IMR-90 (cell line): ENCODE measurements around the gene NPHP4. TPM values are rescaled to one million over a fixed set of nuclear protein-coding genes. Genes with fewer than 3 reads are reported as not detected.

Experiments
- ATAC-seq: fragments of 200-7000 bp; cut with Tn5 transposase; 2 replicates; pipeline ENCODE4 v1.9.1; 2020; ENCODE audit warnings: low read depth, mild to moderate bottlenecking, moderate library complexity
- BruUV-seq: library from RNA; stranded (reverse); fragments of 400-500 nt; replicated peaks from 2 replicates; lab custom pipeline; 2021; lab: Mats Ljungman, UMichigan
- CTCF ChIA-PET: fragments of 300-600 bp; formaldehyde crosslinking; extraction: SDS; loops from one replicate; lab custom pipeline; 2021; ENCODE audit warnings: antibody characterized with exemption; lab: Yijun Ruan, JAX
- POLR2A ChIA-PET: fragments of 300-600 bp; sonication (Branson Sonifier 250); formaldehyde crosslinking; loops from one replicate; lab custom pipeline; 2022; ENCODE audit warnings: antibody characterized with exemption; ENCODE audit not compliant: unreplicated experiment; lab: Charles Lee
- DNase-seq: peaks from one replicate; pipeline ENCODE4 v3.0.0; 2013
- H2AFZ ChIP-seq: replicated peaks from 2 replicates; pipeline ENCODE3; 2013; ENCODE audit warnings: low read length, mild to moderate bottlenecking; ENCODE audit not compliant: poor library complexity
- H2AK5ac ChIP-seq: 2 replicates; pipeline ENCODE4 v1.6.1; 2013; ENCODE audit warnings: low read depth, low read length, inconsistent platforms
- H2AK9ac ChIP-seq: replicated peaks from 2 replicates; pipeline ENCODE3; 2013; ENCODE audit warnings: mild to moderate bottlenecking, low read depth, low read length, moderate library complexity; ENCODE audit not compliant: poor library complexity
- H2BK120ac ChIP-seq: 2 replicates; pipeline ENCODE4 v1.6.1; 2013; ENCODE audit warnings: low read depth, low read length, inconsistent platforms
- H2BK15ac ChIP-seq: 3 replicates; pipeline ENCODE4 v1.6.1; 2013; ENCODE audit warnings: low read depth, low read length, inconsistent platforms
- H2BK20ac ChIP-seq: 2 replicates; pipeline ENCODE4 v1.6.1; 2013; ENCODE audit warnings: low read depth, mild to moderate bottlenecking, inconsistent platforms, low read length, moderate library complexity
- H2BK5ac ChIP-seq: 2 replicates; pipeline ENCODE4 v1.6.1; 2013; ENCODE audit warnings: mild to moderate bottlenecking, low read depth, low read length, inconsistent platforms; ENCODE audit not compliant: poor library complexity, severe bottlenecking
- H3K14ac ChIP-seq: replicated peaks from 2 replicates; pipeline ENCODE4 v1.6.1; 2013; ENCODE audit warnings: low read depth, low read length, inconsistent platforms
- H3K18ac ChIP-seq: 2 replicates; pipeline ENCODE4 v1.6.1; 2013; ENCODE audit warnings: low read depth, low read length, control low read depth
- H3K23ac ChIP-seq: 2 replicates; pipeline ENCODE4 v1.6.1; 2013; ENCODE audit warnings: low read depth, low read length, inconsistent platforms
- H3K27ac ChIP-seq: 2 replicates; pipeline ENCODE4 v1.5.1; 2013; ENCODE audit warnings: mild to moderate bottlenecking, control low read depth, low read length; ENCODE audit not compliant: insufficient read depth
- H3K27me3 ChIP-seq: 2 replicates; pipeline ENCODE4 v1.6.1; 2013; ENCODE audit warnings: low read length; ENCODE audit not compliant: control insufficient read depth, insufficient read depth
- H3K36me3 ChIP-seq: 2 replicates; pipeline ENCODE4 v1.6.1; 2013; ENCODE audit warnings: low read length, mixed read lengths; ENCODE audit not compliant: control insufficient read depth, insufficient read depth
- H3K4ac ChIP-seq: 2 replicates; pipeline ENCODE4 v1.6.1; 2013; ENCODE audit warnings: low read depth, low read length, inconsistent platforms
- H3K4me1 ChIP-seq: 2 replicates; pipeline ENCODE4 v1.6.1; 2013; ENCODE audit warnings: low read length, mixed read lengths; ENCODE audit not compliant: control insufficient read depth, insufficient read depth
- H3K4me2 ChIP-seq: 2 replicates; pipeline ENCODE4 v1.6.1; 2013; ENCODE audit warnings: low read depth, mild to moderate bottlenecking, control low read depth, low read length, moderate library complexity
- H3K4me3 ChIP-seq: 2 replicates; pipeline ENCODE4 v1.5.1; 2013; ENCODE audit warnings: low read depth, mild to moderate bottlenecking, control low read depth, low read length, moderate library complexity; ENCODE audit not compliant: insufficient read depth
- H3K56ac ChIP-seq: 2 replicates; pipeline ENCODE4 v1.6.1; 2013; ENCODE audit warnings: low read length, inconsistent platforms; ENCODE audit not compliant: insufficient read depth; ENCODE audit errors: extremely low read depth
- H3K79me1 ChIP-seq, 2 experiments: 2 replicates each; pipeline ENCODE4 v1.6.1; 2013; ENCODE audit warnings: low read length in 2 of 2, inconsistent platforms in 1 of 2, low read depth in 1 of 2
- H3K9ac ChIP-seq: 2 replicates; pipeline ENCODE4 v1.6.1; 2013; ENCODE audit warnings: low read depth, low read length, control low read depth
- H3K9me1 ChIP-seq: 2 replicates; pipeline ENCODE4 v1.6.1; 2013; ENCODE audit warnings: low read length, inconsistent platforms; ENCODE audit not compliant: insufficient read depth
- H3K9me3 ChIP-seq: 2 replicates; pipeline ENCODE4 v1.6.1; 2013; ENCODE audit warnings: low read length; ENCODE audit not compliant: control insufficient read depth, insufficient read depth
- H4K20me1 ChIP-seq: 2 replicates; pipeline ENCODE4 v1.6.1; 2013; ENCODE audit warnings: low read length, inconsistent platforms; ENCODE audit not compliant: insufficient read depth
- H4K5ac ChIP-seq: 2 replicates; pipeline ENCODE4 v1.6.1; 2013; ENCODE audit warnings: mild to moderate bottlenecking, low read depth, low read length, control low read depth
- H4K8ac ChIP-seq, 2 experiments: 2 replicates each; pipeline ENCODE4 v1.6.1; 2013; ENCODE audit warnings: low read depth in 2 of 2, low read length in 2 of 2, control low read depth in 1 of 2, inconsistent platforms in 1 of 2
- H4K91ac ChIP-seq: 2 replicates; pipeline ENCODE4 v1.6.1; 2013; ENCODE audit warnings: low read depth, low read length, inconsistent platforms; ENCODE audit not compliant: insufficient read depth
- BHLHE40 ChIP-seq: fragments of 150-350 bp; IDR thresholded peaks from 2 replicates; pipeline ENCODE4 v1.6.1; 2016; ENCODE audit warnings: mild to moderate bottlenecking, low read depth, low read length
- CEBPB ChIP-seq: IDR thresholded peaks from 2 replicates; pipeline ENCODE4 v1.6.1; 2012; ENCODE audit warnings: low read depth, low read length, improper control_type of control experiment
- CHD1 ChIP-seq: IDR thresholded peaks from 2 replicates; pipeline ENCODE4 v1.6.1; 2012; ENCODE audit warnings: low read depth, low read length, improper control_type of control experiment
- FOS ChIP-seq: fragments of 150-350 bp; IDR thresholded peaks from 2 replicates; pipeline ENCODE4 v1.6.1; 2016; ENCODE audit warnings: low read depth, low read length
- MAFK ChIP-seq: IDR thresholded peaks from 2 replicates; pipeline ENCODE4 v1.6.1; 2012; ENCODE audit warnings: low read depth, low read length, improper control_type of control experiment
- MAZ ChIP-seq: IDR thresholded peaks from 2 replicates; pipeline ENCODE4 v1.6.1; 2012; ENCODE audit warnings: low read depth, mild to moderate bottlenecking, low read length, improper control_type of control experiment, moderate library complexity, borderline replicate concordance
- MXI1 ChIP-seq: IDR thresholded peaks from 2 replicates; pipeline ENCODE4 v1.6.1; 2012; ENCODE audit warnings: low read depth, mild to moderate bottlenecking, low read length, moderate library complexity, borderline replicate concordance
- NFE2L2 ChIP-seq: fragments of 150-350 bp; IDR thresholded peaks from 2 replicates; pipeline ENCODE4 v1.6.1; 2016; ENCODE audit warnings: low read depth, mild to moderate bottlenecking, low read length
- POLR2A ChIP-seq: IDR thresholded peaks from 2 replicates; pipeline ENCODE4 v1.6.1; 2012; ENCODE audit warnings: mild to moderate bottlenecking, low read depth, low read length
- RAD21 ChIP-seq: IDR thresholded peaks from 2 replicates; pipeline ENCODE4 v1.6.1; 2012; ENCODE audit warnings: low read length, improper control_type of control experiment
- RCOR1 ChIP-seq: IDR thresholded peaks from 2 replicates; pipeline ENCODE4 v1.6.1; 2012; ENCODE audit warnings: mild to moderate bottlenecking, low read length, improper control_type of control experiment; ENCODE audit not compliant: insufficient replicate concordance
- RFX5 ChIP-seq: IDR thresholded peaks from 2 replicates; pipeline ENCODE4 v1.8.0; 2012; ENCODE audit warnings: low read depth, mild to moderate bottlenecking, low read length, moderate library complexity
- SMC3 ChIP-seq: fragments of 150-350 bp; IDR thresholded peaks from 2 replicates; pipeline ENCODE4 v1.6.1; 2016; ENCODE audit warnings: low read depth, mild to moderate bottlenecking, antibody characterized with exemption, low read length, moderate library complexity
- WGBS, 2 experiments: methylation state at CpG; one replicate each; pipeline versions ENCODE4 v1.1.5 to v1.1.7; 2013; ENCODE audit warnings: missing lambda C conversion rate in 2 of 2; ENCODE audit not compliant: insufficient read length in 1 of 2; ENCODE audit errors: extremely low coverage in 2 of 2; 5-methylcytosine and 5-hydroxymethylcytosine counted together
- dilution Hi-C: fragments of 300-500 bp; cut with HindIII; formaldehyde crosslinking; loops from one replicate; pipeline ENCODE4 v1.14.3; 2018; ENCODE audit warnings: low sequenced_read_pairs; ENCODE audit not compliant: unreplicated experiment
- in situ Hi-C: fragments of 300-500 bp; cut with MboI; formaldehyde crosslinking; loops from 3 replicates; pipeline ENCODE4 v1.14.3; 2019; ENCODE audit warnings: low sequenced_read_pairs, inconsistent platforms, mixed read lengths
- intact Hi-C: fragments of 100-400 bp; cut with micrococcal nuclease; formaldehyde crosslinking; loops from 2 replicates; pipeline ENCODE4 v1.10.0; 2022
- polyA plus RNA-seq, 3 experiments: library from polyadenylated mRNA; depleted of rRNA; stranded (reverse); fragments of >200 nt; gene quantifications; 2 replicates each; pipeline ENCODE4 v1.2.3, GENCODE V29; 2012; ENCODE audit warnings: low replicate concordance in 1 of 3
- total RNA-seq: library from RNA; depleted of rRNA; stranded (reverse); fragments of >200 nt; gene quantifications from 2 replicates; pipeline ENCODE4 v1.2.3, GENCODE V29; 2012
- TF ChIP-seq, protein P1 (sequence below): fragments of 150-350 bp; IDR thresholded peaks from 2 replicates; pipeline ENCODE4 v1.6.1; 2016; ENCODE audit warnings: low read depth, mild to moderate bottlenecking, low read length, moderate library complexity, borderline replicate concordance
- TF ChIP-seq, protein P2 (sequence below): fragments of 150-350 bp; IDR thresholded peaks from 2 replicates; pipeline ENCODE4 v1.6.1; 2017; ENCODE audit warnings: mild to moderate bottlenecking, antibody characterized with exemption, low read length, low read depth
- TF ChIP-seq, protein P3 (sequence below): conservative IDR thresholded peaks from 2 replicates; pipeline ENCODE4 v1.5.1; 2012; ENCODE audit warnings: mild to moderate bottlenecking, low read depth, low read length, improper control_type of control experiment

The NPHP4 gene
- total and polyA plus RNA-seq, 2 of the 4 experiments (the other 2 are of a cell fraction), result 2.0 to 5.5 TPM

- TF ChIP-seq, protein P1, sequence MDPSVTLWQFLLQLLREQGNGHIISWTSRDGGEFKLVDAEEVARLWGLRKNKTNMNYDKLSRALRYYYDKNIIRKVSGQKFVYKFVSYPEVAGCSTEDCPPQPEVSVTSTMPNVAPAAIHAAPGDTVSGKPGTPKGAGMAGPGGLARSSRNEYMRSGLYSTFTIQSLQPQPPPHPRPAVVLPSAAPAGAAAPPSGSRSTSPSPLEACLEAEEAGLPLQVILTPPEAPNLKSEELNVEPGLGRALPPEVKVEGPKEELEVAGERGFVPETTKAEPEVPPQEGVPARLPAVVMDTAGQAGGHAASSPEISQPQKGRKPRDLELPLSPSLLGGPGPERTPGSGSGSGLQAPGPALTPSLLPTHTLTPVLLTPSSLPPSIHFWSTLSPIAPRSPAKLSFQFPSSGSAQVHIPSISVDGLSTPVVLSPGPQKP, result no peak
- TF ChIP-seq MAFK (no peak), POLR2A (no peak), CHD1 (no peak), RCOR1 (no peak), FOS (no peak), MAZ (no peak), RFX5 (no peak), NFE2L2 (no peak), CEBPB (no peak), SMC3 (no peak), MXI1 (no peak), BHLHE40 (no peak), RAD21 (no peak)
- TF ChIP-seq, protein P2, sequence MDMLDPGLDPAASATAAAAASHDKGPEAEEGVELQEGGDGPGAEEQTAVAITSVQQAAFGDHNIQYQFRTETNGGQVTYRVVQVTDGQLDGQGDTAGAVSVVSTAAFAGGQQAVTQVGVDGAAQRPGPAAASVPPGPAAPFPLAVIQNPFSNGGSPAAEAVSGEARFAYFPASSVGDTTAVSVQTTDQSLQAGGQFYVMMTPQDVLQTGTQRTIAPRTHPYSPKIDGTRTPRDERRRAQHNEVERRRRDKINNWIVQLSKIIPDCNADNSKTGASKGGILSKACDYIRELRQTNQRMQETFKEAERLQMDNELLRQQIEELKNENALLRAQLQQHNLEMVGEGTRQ, result no peak
- TF ChIP-seq, protein P3, sequence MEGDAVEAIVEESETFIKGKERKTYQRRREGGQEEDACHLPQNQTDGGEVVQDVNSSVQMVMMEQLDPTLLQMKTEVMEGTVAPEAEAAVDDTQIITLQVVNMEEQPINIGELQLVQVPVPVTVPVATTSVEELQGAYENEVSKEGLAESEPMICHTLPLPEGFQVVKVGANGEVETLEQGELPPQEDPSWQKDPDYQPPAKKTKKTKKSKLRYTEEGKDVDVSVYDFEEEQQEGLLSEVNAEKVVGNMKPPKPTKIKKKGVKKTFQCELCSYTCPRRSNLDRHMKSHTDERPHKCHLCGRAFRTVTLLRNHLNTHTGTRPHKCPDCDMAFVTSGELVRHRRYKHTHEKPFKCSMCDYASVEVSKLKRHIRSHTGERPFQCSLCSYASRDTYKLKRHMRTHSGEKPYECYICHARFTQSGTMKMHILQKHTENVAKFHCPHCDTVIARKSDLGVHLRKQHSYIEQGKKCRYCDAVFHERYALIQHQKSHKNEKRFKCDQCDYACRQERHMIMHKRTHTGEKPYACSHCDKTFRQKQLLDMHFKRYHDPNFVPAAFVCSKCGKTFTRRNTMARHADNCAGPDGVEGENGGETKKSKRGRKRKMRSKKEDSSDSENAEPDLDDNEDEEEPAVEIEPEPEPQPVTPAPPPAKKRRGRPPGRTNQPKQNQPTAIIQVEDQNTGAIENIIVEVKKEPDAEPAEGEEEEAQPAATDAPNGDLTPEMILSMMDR, result no peak
- H3K9ac ChIP-seq, result no peak overlapping the region
- H2AK5ac ChIP-seq, result no peak overlapping the region
- ChIA-PET POLR2A (no interaction called here), CTCF (no interaction called here)
- no peak overlapping the region for H2AK9ac ChIP-seq
- H3K14ac ChIP-seq, result no peak overlapping the region
- peaks cover 11% of the 10 kb centered on the region for H3K36me3 ChIP-seq
- H3K4me2 ChIP-seq, result no peak overlapping the region
- H2BK20ac ChIP-seq, result no peak overlapping the region
- no peaks in the 10 kb centered on the region for H4K20me1 ChIP-seq
- H4K5ac ChIP-seq, result no peak overlapping the region
- no peak overlapping the region for H4K8ac ChIP-seq
- no peak overlapping the region for H3K4ac ChIP-seq
- no peak overlapping the region for H2AFZ ChIP-seq
- H4K91ac ChIP-seq, result no peak overlapping the region
- H3K79me1 ChIP-seq, result no peaks in the 10 kb centered on the region
- dilution Hi-C loops (no loop called here), in situ Hi-C loops (loop anchor here (25.0 kb wide), 1 partner anchor 1995 kb away; the partner anchor contains the start of gene C1orf174), intact Hi-C loops (no loop called here)
- H3K9me1 ChIP-seq, result 0 out of 2 replicates have a peak, but pooled peaks cover 5% of the 10 kb centered on the region
- no peaks in the 10 kb centered on the region for H3K27me3 ChIP-seq
- DNase-seq (no peak), ATAC-seq (no peak)
- no peak overlapping the region for H2BK15ac ChIP-seq
- H2BK5ac ChIP-seq, result no peak overlapping the region
- no peaks in the 10 kb centered on the region for H3K9me3 ChIP-seq
- H3K4me1 ChIP-seq, result no peaks in the 10 kb centered on the region
- H3K23ac ChIP-seq, result no peak overlapping the region
- WGBS, 2 experiments, result 91% methylated on average over 4 of the region's 12 CpGs; no CpG with 5 or more reads in 1 of the 2 experiments
- no peak overlapping the region for H3K4me3 ChIP-seq
- no peak overlapping the region for H3K56ac ChIP-seq
- no peak overlapping the region for H3K27ac ChIP-seq
- H3K18ac ChIP-seq, result no peak overlapping the region
- no peak overlapping the region for H2BK120ac ChIP-seq
- no TSS peak for BruUV-seq
These were observed 85.3 kb downstream of the NPHP4 start for GRCh38 chr1:5906966-5907365.
